22Rv1 (cell line): ENCODE results near the gene COL25A1.

Experiments
- ZFX ChIP-seq: fragments of 450-650 bp; IDR thresholded peaks from 2 replicates; pipeline ENCODE4 v1.6.1; 2017; ENCODE audit warnings: antibody characterized with exemption, borderline replicate concordance
- TF ChIP-seq, protein P1 (sequence below): fragments of 450-650 bp; IDR thresholded peaks from 2 replicates; pipeline ENCODE4 v1.5.1; 2017; ENCODE audit warnings: mild to moderate bottlenecking

DNA sequence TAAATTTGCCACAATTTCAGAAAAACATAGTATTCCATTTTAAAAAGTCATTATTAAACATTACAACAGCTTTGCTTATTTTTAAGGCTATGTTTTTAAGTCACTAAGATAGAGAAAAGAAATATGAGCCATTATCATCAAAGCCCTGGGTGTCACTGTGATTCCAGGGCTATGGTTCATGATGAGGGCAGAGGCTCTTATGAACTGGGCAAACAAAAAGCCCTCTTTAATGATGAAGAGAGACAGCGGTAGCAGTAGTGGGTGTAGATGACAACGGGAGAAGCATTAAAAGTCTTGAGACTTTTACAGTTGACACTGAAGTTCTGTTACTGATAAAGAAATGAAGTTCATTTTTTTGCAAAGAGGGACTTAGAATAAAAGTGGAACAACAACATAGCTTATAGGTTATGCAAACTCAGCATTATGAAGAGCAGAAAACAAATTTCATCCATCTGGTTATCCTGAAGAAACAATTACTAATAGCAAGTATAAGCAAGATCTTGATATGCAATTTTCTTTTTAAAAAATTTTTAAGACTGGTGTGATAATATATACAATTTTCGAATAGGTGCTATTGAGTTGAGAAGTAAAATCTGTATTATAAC is 336.9 kb downstream of the COL25A1 start:
- TF ChIP-seq, protein P1, sequence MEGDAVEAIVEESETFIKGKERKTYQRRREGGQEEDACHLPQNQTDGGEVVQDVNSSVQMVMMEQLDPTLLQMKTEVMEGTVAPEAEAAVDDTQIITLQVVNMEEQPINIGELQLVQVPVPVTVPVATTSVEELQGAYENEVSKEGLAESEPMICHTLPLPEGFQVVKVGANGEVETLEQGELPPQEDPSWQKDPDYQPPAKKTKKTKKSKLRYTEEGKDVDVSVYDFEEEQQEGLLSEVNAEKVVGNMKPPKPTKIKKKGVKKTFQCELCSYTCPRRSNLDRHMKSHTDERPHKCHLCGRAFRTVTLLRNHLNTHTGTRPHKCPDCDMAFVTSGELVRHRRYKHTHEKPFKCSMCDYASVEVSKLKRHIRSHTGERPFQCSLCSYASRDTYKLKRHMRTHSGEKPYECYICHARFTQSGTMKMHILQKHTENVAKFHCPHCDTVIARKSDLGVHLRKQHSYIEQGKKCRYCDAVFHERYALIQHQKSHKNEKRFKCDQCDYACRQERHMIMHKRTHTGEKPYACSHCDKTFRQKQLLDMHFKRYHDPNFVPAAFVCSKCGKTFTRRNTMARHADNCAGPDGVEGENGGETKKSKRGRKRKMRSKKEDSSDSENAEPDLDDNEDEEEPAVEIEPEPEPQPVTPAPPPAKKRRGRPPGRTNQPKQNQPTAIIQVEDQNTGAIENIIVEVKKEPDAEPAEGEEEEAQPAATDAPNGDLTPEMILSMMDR = no peak
- no peak for TF ChIP-seq ZFX
